Erythroblast (primary cell): ENCODE results near the gene DIABLO.

Experiments used
- GATA1 ChIP-seq: IDR thresholded peaks from 2 replicates; pipeline ENCODE4 v1.6.1; 2011; ENCODE audit warnings: low read depth, mild to moderate bottlenecking, control low read depth, low read length, moderate library complexity
- POLR2A ChIP-seq: IDR thresholded peaks from 2 replicates; pipeline ENCODE4 v1.6.1; 2011; ENCODE audit warnings: mild to moderate bottlenecking, low read length

DNA sequence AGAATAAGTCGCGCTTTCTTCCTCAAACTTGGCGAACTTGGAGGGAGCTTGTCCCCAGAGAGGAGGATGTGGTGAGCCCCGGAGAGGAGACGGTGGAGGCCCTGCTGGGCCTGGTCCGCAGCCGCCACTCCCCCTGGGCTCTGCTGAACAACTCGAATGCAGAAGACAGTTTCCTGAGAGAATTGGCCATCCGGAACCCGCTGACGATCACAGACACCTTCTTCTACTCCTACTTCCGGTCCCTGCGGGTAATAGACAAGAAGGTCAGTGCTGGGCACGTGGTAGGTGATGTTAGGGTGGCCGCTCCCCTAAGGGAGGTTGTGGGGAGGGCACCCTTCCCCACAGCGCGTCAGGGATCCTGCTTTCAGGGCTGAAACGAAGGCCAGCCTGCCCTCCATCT is 41.3 kb downstream of the DIABLO start:
- TF ChIP-seq POLR2A (no peak), GATA1 (no peak)
